Measurements from ENCODE around the gene CTDSPL.

Gene CTDSPL

GRCh38 chr3:37924453-37924852 lies 62.8 kb downstream of the CTDSPL start:
- Histone ChIP-seq H3K36me3 (ENCODE audit: control insufficient read depth in 2 of 2, insufficient read depth in 1 of 2, low read length in 2 of 2) (no peaks in the 10 kb centered on the region), H3K27ac (ENCODE audit: extremely low read depth, low read depth, low read length) (no peak overlapping the region), H3K9me3 (ENCODE audit: control insufficient read depth, insufficient read depth, low read depth, low read length) (no peaks in the 10 kb centered on the region), H3K4me3 (ENCODE audit: low read depth, low read length) (no peak overlapping the region), H3K4me1 (ENCODE audit: control insufficient read depth, insufficient read depth, low read length) (no peaks in the 10 kb centered on the region)
- CTCF ChIA-PET, result interaction anchor here (0.8 kb wide), 1 partner anchor 14 kb away, joined by 4 read pairs; no protein-coding TSS in a partner anchor
- POLR2A ChIA-PET, result no interaction called here
- no peak for TF ChIP-seq HOXD13 (CRISPR knock-in tag; IDR thresholded peaks at IDR 0.05; ENCODE audit: borderline replicate concordance)
- TF ChIP-seq ZNF426 (tag by site-specific recombination; IDR thresholded peaks at IDR 0.05), result no peak

- ChIA-PET POLR2A (no interaction called here), CTCF (no interaction called here)
Measured at GRCh38 chr3:37925157-37925556, 63.5 kb downstream of the CTDSPL start.

GRCh38 chr3:37926611-37927010 lies 64.9 kb downstream of the CTDSPL start:
- TF ChIP-seq ZNF473 (tag by site-specific recombination; IDR thresholded peaks at IDR 0.05) (no peak), ZNF121 (tag by site-specific recombination; IDR thresholded peaks at IDR 0.05) (no peak), ZNF169 (tag by site-specific recombination; IDR thresholded peaks at IDR 0.05) (no peak), ZBTB11 (tag by site-specific recombination; conservative IDR thresholded peaks at IDR 0.05; ENCODE audit: low read depth) (no peak), ZNF266 (tag by site-specific recombination; IDR thresholded peaks at IDR 0.05; ENCODE audit: low read depth) (no peak), ZNF148 (tag by site-specific recombination; IDR thresholded peaks at IDR 0.05; ENCODE audit: borderline replicate concordance) (no peak), ZNF175 (tag by site-specific recombination; IDR thresholded peaks at IDR 0.05) (no peak), RBAK (tag by site-specific recombination; IDR thresholded peaks at IDR 0.05) (no peak), ZBTB7A (tag by site-specific recombination; IDR thresholded peaks at IDR 0.05; ENCODE audit: low read depth) (no peak), KLF17 (tag by site-specific recombination; IDR thresholded peaks at IDR 0.05) (no peak), ZNF394 (tag by site-specific recombination; IDR thresholded peaks at IDR 0.05; ENCODE audit: borderline replicate concordance) (no peak)
- no peak overlapping the region for H3K4me3 ChIP-seq (ENCODE audit: low read depth, low read length)
- H3K27ac ChIP-seq (ENCODE audit: extremely low read depth, low read depth, low read length), result no peak overlapping the region
- ChIA-PET CTCF (no interaction called here), POLR2A (no interaction called here)
- H3K4me1 ChIP-seq (ENCODE audit: control insufficient read depth, insufficient read depth, low read length), result no peaks in the 10 kb centered on the region
- H3K36me3 ChIP-seq (ENCODE audit: control insufficient read depth in 2 of 2, insufficient read depth in 1 of 2, low read length in 2 of 2), result no peaks in the 10 kb centered on the region
- H3K9me3 ChIP-seq (ENCODE audit: control insufficient read depth, insufficient read depth, low read depth, low read length), result no peaks in the 10 kb centered on the region

More at GRCh38 chr3:37925157-37925556, 63.5 kb downstream of the CTDSPL start:
- no peaks in the 10 kb centered on the region for H3K36me3 ChIP-seq (ENCODE audit: control insufficient read depth in 2 of 2, insufficient read depth in 1 of 2, low read length in 2 of 2)
- TF ChIP-seq GFI1B (tag by site-specific recombination; IDR thresholded peaks at IDR 0.05), result no peak
- no peak for TF ChIP-seq KLF1 (tag by site-specific recombination; IDR thresholded peaks at IDR 0.05)
- no peak for TF ChIP-seq ZBTB48 (tag by site-specific recombination; IDR thresholded peaks at IDR 0.05)
- TF ChIP-seq GLI4 (tag by site-specific recombination; IDR thresholded peaks at IDR 0.05), result no peak
- TF ChIP-seq ZNF600 (tag by site-specific recombination; IDR thresholded peaks at IDR 0.05), result no peak
- no peak for TF ChIP-seq ZBTB7A (tag by site-specific recombination; IDR thresholded peaks at IDR 0.05; ENCODE audit: low read depth)
- TF ChIP-seq ZNF664 (tag by site-specific recombination; IDR thresholded peaks at IDR 0.05), result no peak
- TF ChIP-seq ZNF274 (IDR thresholded peaks at IDR 0.05; ENCODE audit: low read length), result no peak
- TF ChIP-seq ZNF274 (tag by site-specific recombination; IDR thresholded peaks at IDR 0.05; ENCODE audit: borderline replicate concordance), result no peak
- no peak for TF ChIP-seq ZNF335 (tag by site-specific recombination; conservative IDR thresholded peaks at IDR 0.05)
- no peak for TF ChIP-seq ZBTB20 (tag by site-specific recombination; IDR thresholded peaks at IDR 0.05)
- TF ChIP-seq ZBTB8A (tag by site-specific recombination; IDR thresholded peaks at IDR 0.05), result no peak
- TF ChIP-seq ELK4 (IDR thresholded peaks at IDR 0.05; ENCODE audit: borderline replicate concordance, low read depth, low read length), result no peak
- TF ChIP-seq ZNF292 (tag by site-specific recombination; IDR thresholded peaks at IDR 0.05; ENCODE audit: borderline replicate concordance, low read depth), result no peak
- TF ChIP-seq ZNF2 (tag by site-specific recombination; IDR thresholded peaks at IDR 0.05), result no peak
- TF ChIP-seq ZNF704 (tag by site-specific recombination; IDR thresholded peaks at IDR 0.05), result no peak
- TF ChIP-seq ZNF514 (tag by site-specific recombination; IDR thresholded peaks at IDR 0.05), result no peak
- TF ChIP-seq MYNN (tag by site-specific recombination; IDR thresholded peaks at IDR 0.05; ENCODE audit: borderline replicate concordance), result no peak
- TF ChIP-seq ZNF707 (tag by site-specific recombination; IDR thresholded peaks at IDR 0.05), result no peak
- TF ChIP-seq ZNF169 (tag by site-specific recombination; IDR thresholded peaks at IDR 0.05), result no peak
- no peak for TF ChIP-seq ZFHX2 (tag by site-specific recombination; conservative IDR thresholded peaks at IDR 0.05)
- no peak overlapping the region for H3K4me3 ChIP-seq (ENCODE audit: low read depth, low read length)
- no peak overlapping the region for H3K27ac ChIP-seq (ENCODE audit: extremely low read depth, low read depth, low read length)
- H3K4me1 ChIP-seq (ENCODE audit: control insufficient read depth, insufficient read depth, low read length), result no peaks in the 10 kb centered on the region
- H3K9me3 ChIP-seq (ENCODE audit: control insufficient read depth, insufficient read depth, low read depth, low read length), result no peaks in the 10 kb centered on the region
